Trophoblast cell (in vitro differentiated cells and primary cell): ENCODE data around the gene SLC6A18.

Experiments used
- DNase-seq, 2 donors: peaks; one replicate each; pipeline ENCODE4 v3.0.0-alpha.2; 2016
- H2AFZ ChIP-seq: 2 replicates; pipeline ENCODE4 v1.6.1; 2013; ENCODE audit warnings: low read length, moderate library complexity, mild to moderate bottlenecking; ENCODE audit not compliant: insufficient read depth, poor library complexity
- H2AK5ac ChIP-seq: 2 replicates; pipeline ENCODE4 v1.6.1; 2013; ENCODE audit warnings: mild to moderate bottlenecking, low read length
- H2BK120ac ChIP-seq: 2 replicates; pipeline ENCODE4 v1.6.1; 2013; ENCODE audit warnings: low read length, mild to moderate bottlenecking, moderate library complexity; ENCODE audit not compliant: insufficient read depth, poor library complexity
- H2BK12ac ChIP-seq: 2 replicates; pipeline ENCODE4 v1.6.1; 2013; ENCODE audit warnings: mild to moderate bottlenecking, low read length, moderate library complexity
- H2BK5ac ChIP-seq: 2 replicates; pipeline ENCODE4 v1.6.1; 2013; ENCODE audit warnings: low read length, low read depth, moderate library complexity, mild to moderate bottlenecking; ENCODE audit not compliant: poor library complexity
- H3K14ac ChIP-seq: 2 replicates; pipeline ENCODE4 v1.6.1; 2013; ENCODE audit warnings: mild to moderate bottlenecking, low read length
- H3K18ac ChIP-seq: 2 replicates; pipeline ENCODE4 v1.6.1; 2013; ENCODE audit warnings: mild to moderate bottlenecking, low read length
- H3K23ac ChIP-seq: 2 replicates; pipeline ENCODE4 v1.6.1; 2013; ENCODE audit warnings: low read length
- H3K27ac ChIP-seq: 2 replicates; pipeline ENCODE4 v1.5.1; 2013; ENCODE audit warnings: low read depth, mild to moderate bottlenecking, inconsistent platforms, low read length, moderate library complexity
- H3K27me3 ChIP-seq: 2 replicates; pipeline ENCODE4 v1.6.1; 2013; ENCODE audit warnings: inconsistent platforms, mild to moderate bottlenecking, low read length, moderate library complexity; ENCODE audit not compliant: insufficient read depth
- H3K36me3 ChIP-seq, 2 experiments: 1 replicate in 1 of 2; 2 replicates in 1 of 2; pipeline ENCODE4 v1.6.1; 2013; ENCODE audit warnings: low read length in 2 of 2, mild to moderate bottlenecking in 2 of 2, moderate library complexity in 1 of 2; ENCODE audit not compliant: insufficient read depth in 2 of 2, control insufficient read depth in 1 of 2
- H3K4ac ChIP-seq: 2 replicates; pipeline ENCODE4 v1.6.1; 2013; ENCODE audit warnings: low read depth, mild to moderate bottlenecking, low read length, moderate library complexity
- H3K4me1 ChIP-seq, 2 experiments: 1 replicate in 1 of 2; 2 replicates in 1 of 2; pipeline ENCODE4 v1.6.1; 2013; ENCODE audit warnings: low read length in 2 of 2, mild to moderate bottlenecking in 2 of 2, moderate library complexity in 1 of 2; ENCODE audit not compliant: insufficient read depth in 2 of 2, control insufficient read depth in 1 of 2
- H3K4me2 ChIP-seq: 2 replicates; pipeline ENCODE4 v1.6.1; 2013; ENCODE audit warnings: inconsistent platforms, mild to moderate bottlenecking, low read length, moderate library complexity
- H3K4me3 ChIP-seq: 2 replicates; pipeline ENCODE4 v1.5.1; 2013; ENCODE audit warnings: mild to moderate bottlenecking, low read depth, low read length, inconsistent platforms
- H3K79me1 ChIP-seq: one replicate; pipeline ENCODE4 v1.6.1; 2013; ENCODE audit warnings: low read length
- H3K79me2 ChIP-seq: 2 replicates; pipeline ENCODE4 v1.6.1; 2013; ENCODE audit warnings: low read length, mild to moderate bottlenecking; ENCODE audit not compliant: control insufficient read depth, insufficient read depth, poor library complexity
- H3K9ac ChIP-seq: 2 replicates; pipeline ENCODE4 v1.6.1; 2013; ENCODE audit warnings: mild to moderate bottlenecking, low read length
- H3K9me3 ChIP-seq: 2 replicates; pipeline ENCODE4 v1.6.1; 2013; ENCODE audit warnings: low read depth, mild to moderate bottlenecking, control low read depth, inconsistent platforms, low read length; ENCODE audit not compliant: insufficient read depth
- H4K12ac ChIP-seq: 2 replicates; pipeline ENCODE4 v1.6.1; 2013; ENCODE audit warnings: low read depth, mild to moderate bottlenecking, low read length, moderate library complexity
- H4K8ac ChIP-seq: 2 replicates; pipeline ENCODE4 v1.6.1; 2013; ENCODE audit warnings: low read depth, mild to moderate bottlenecking, low read length, moderate library complexity
- H4K91ac ChIP-seq: one replicate; pipeline ENCODE4 v1.6.1; 2013; ENCODE audit warnings: low read depth, mild to moderate bottlenecking, low read length, moderate library complexity
- WGBS: extraction: QIAGEN DNeasy Blood & Tissue Kit; methylation state at CpG from one replicate; pipeline ENCODE4 v1.1.7; 2013; ENCODE audit warnings: missing lambda C conversion rate; ENCODE audit not compliant: insufficient read length, insufficient coverage; ENCODE audit errors: extremely low coverage; 5-methylcytosine and 5-hydroxymethylcytosine counted together

SLC6A18 gene

DNA sequence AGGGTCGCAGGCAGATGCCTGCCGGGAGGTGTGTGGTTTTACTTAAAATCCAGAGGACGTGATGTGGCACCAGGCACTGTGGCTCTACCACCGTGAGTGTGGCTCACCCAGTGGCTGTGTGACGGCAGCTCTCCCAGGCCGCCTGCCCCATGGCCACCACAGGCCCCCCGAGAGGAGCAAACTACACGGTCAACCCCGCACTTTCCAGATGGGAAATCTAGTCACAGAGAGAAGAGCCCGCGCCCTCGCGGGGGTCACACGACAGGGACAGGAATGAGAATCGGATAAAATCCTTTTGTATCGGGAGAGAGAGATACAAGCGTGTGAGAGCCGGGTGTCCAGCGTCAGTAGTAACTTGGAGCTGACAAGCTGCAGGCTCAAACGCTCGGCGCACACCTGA lies 45.2 kb downstream of the SLC6A18 start:
- no CpG with 5 or more reads among the region's 22 CpGs for WGBS
- no peaks in the 10 kb centered on the region for H3K79me2 ChIP-seq
- DNase-seq, result no peak
- no peaks in the 10 kb centered on the region for H3K4me1 ChIP-seq
- no peaks in the 10 kb centered on the region for H3K36me3 ChIP-seq
- no peak overlapping the region for H2AK5ac ChIP-seq
- H2AFZ ChIP-seq, result no peak overlapping the region
- H3K9ac ChIP-seq, result no peak overlapping the region
- H3K23ac ChIP-seq, result no peak overlapping the region
- H3K4ac ChIP-seq, result no peak overlapping the region
- no peak overlapping the region for H4K8ac ChIP-seq
- no peak overlapping the region for H3K4me3 ChIP-seq
- no peaks in the 10 kb centered on the region for H3K79me1 ChIP-seq
- H2BK5ac ChIP-seq, result no peak overlapping the region
- H4K91ac ChIP-seq, result no peak overlapping the region
- no peaks in the 10 kb centered on the region for H3K27me3 ChIP-seq
- no peak overlapping the region for H4K12ac ChIP-seq
- no peak overlapping the region for H3K14ac ChIP-seq
- no peak overlapping the region for H2BK120ac ChIP-seq
- no peak overlapping the region for H3K18ac ChIP-seq
- H3K4me2 ChIP-seq, result no peak overlapping the region
- peaks cover 21% of the 10 kb centered on the region for H3K9me3 ChIP-seq
- H2BK12ac ChIP-seq, result no peak overlapping the region
- no peak overlapping the region for H3K27ac ChIP-seq

DNA sequence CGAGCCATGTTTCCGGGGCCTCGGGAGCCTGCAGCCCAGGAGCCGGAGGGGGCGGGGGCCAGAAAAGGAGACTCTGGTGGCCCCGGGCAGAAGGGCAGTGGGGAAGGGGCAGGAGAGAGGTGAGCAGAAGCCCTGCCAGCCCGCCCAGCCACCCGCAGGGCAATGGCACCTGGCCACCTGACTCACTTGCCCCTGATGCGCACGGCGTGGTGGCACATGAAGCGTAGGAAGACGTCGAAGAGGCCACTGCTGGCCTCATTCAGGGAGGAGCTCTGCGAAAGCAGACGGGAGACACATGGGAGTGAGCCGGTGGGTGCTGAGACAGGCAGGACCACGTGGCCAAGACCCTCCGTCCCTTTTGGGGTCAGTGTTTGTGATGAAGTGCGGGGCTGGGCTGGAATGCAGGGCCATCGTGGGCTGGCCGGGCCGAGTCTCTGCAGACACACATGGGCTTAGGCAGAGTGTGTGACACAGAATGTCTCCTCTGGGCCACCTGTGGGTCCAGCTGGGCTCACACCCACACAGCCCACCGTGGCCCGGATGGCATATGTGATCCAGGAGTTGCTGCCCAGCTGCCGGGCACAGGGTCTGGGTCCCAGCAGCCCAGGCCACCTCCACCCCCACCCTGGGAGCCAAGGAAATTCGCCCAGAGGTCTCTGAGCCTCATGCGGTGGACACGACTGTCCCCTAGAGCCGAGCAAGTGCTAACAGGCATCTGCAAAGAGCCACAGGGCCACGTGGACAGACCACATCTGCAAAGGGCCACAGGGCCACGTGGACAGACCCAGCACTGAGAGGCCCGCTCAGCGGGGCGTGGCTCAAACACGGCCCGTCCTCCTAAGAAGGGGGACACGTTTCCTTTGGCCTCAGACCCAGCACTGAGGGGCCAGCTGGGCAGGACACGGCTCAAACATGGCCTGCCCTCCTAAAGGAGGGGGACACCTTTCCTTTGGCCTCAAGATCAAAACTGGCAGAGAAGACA lies 46.0 kb downstream of the SLC6A18 start:
- Histone ChIP-seq H4K12ac (no peak overlapping the region), H2BK5ac (no peak overlapping the region), H2AFZ (no peak overlapping the region), H3K36me3 (no peaks in the 10 kb centered on the region), H4K8ac (no peak overlapping the region), H3K27me3 (no peaks in the 10 kb centered on the region), H3K4me2 (no peak overlapping the region), H3K14ac (no peak overlapping the region), H3K9me3 (peaks cover 21% of the 10 kb centered on the region), H3K23ac (no peak overlapping the region), H3K18ac (no peak overlapping the region), H2BK120ac (no peak overlapping the region), H3K4ac (no peak overlapping the region), H4K91ac (no peak overlapping the region), H3K4me3 (no peak overlapping the region), H3K79me1 (no peaks in the 10 kb centered on the region), H3K79me2 (no peaks in the 10 kb centered on the region), H3K27ac (no peak overlapping the region), H2BK12ac (no peak overlapping the region), H3K9ac (no peak overlapping the region), H3K4me1 (no peaks in the 10 kb centered on the region), H2AK5ac (no peak overlapping the region)
- no CpG with 5 or more reads among the region's 39 CpGs for WGBS
- no peak for DNase-seq

DNA sequence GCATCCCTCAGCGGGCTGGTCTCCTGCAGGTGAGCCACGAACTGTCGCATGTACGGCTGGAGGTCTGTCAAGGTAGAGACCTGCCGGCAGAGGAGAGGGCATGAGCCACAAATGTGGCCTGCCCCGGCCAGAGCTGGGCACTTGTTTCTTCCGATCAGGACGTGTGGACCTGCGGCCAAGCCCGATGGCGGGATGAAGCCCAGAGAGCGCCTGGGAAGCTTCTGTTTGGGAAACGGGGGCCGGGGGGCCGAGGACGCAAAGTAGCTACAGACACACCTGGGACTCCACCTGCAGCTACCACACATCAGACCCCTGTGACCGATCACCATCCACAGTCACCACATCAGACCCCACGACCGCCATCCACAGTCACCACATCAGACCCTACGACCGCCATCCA lies 47.0 kb downstream of the SLC6A18 start:
- Histone ChIP-seq H4K12ac (no peak overlapping the region), H3K14ac (no peak overlapping the region), H3K9ac (no peak overlapping the region), H3K27me3 (no peaks in the 10 kb centered on the region), H2AFZ (no peak overlapping the region), H3K79me1 (no peaks in the 10 kb centered on the region), H3K4me3 (no peak overlapping the region), H3K23ac (no peak overlapping the region), H3K9me3 (peaks cover 21% of the 10 kb centered on the region), H2BK120ac (no peak overlapping the region), H4K8ac (no peak overlapping the region), H4K91ac (no peak overlapping the region), H3K36me3 (no peaks in the 10 kb centered on the region), H3K79me2 (no peaks in the 10 kb centered on the region), H3K27ac (no peak overlapping the region), H2BK12ac (no peak overlapping the region), H3K4ac (no peak overlapping the region), H3K4me2 (no peak overlapping the region), H3K18ac (no peak overlapping the region), H2AK5ac (no peak overlapping the region), H2BK5ac (no peak overlapping the region), H3K4me1 (no peaks in the 10 kb centered on the region)
- no peak for DNase-seq
- WGBS, result no CpG with 5 or more reads among the region's 21 CpGs

DNA sequence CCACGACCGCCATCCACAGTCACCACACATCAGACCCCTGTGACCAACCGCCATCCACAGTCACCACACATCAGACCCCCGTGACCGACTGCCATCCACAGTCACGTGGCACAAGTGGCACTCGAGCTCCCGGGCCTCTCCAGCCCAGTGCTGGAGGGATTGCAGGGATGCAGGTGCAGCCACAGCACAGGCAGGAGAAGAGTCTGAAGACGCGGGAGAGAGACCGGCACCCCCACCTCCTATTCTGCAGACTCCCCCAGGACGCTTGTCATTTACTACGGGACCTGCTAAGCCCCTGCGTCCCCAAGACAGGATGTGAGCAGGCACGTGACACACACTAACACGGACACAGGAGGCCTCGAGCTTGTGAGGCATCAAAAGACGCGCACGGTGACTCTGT lies 48.6 kb downstream of the SLC6A18 start:
- H4K8ac ChIP-seq, result no peak overlapping the region
- no CpG with 5 or more reads among the region's 20 CpGs for WGBS
- no peak overlapping the region for H2AFZ ChIP-seq
- no peak overlapping the region for H3K9ac ChIP-seq
- no peaks in the 10 kb centered on the region for H3K79me1 ChIP-seq
- no peaks in the 10 kb centered on the region for H3K36me3 ChIP-seq
- H3K14ac ChIP-seq, result no peak overlapping the region
- H3K4me3 ChIP-seq, result no peak overlapping the region
- no peaks in the 10 kb centered on the region for H3K4me1 ChIP-seq
- H3K27ac ChIP-seq, result no peak overlapping the region
- no peak overlapping the region for H2AK5ac ChIP-seq
- no peak overlapping the region for H3K4me2 ChIP-seq
- no peaks in the 10 kb centered on the region for H3K27me3 ChIP-seq
- no peak overlapping the region for H3K23ac ChIP-seq
- no peak overlapping the region for H3K18ac ChIP-seq
- H4K91ac ChIP-seq, result no peak overlapping the region
- H3K4ac ChIP-seq, result no peak overlapping the region
- H2BK12ac ChIP-seq, result no peak overlapping the region
- no peak overlapping the region for H4K12ac ChIP-seq
- H3K79me2 ChIP-seq, result no peaks in the 10 kb centered on the region
- peaks cover 21% of the 10 kb centered on the region for H3K9me3 ChIP-seq
- no peak overlapping the region for H2BK120ac ChIP-seq
- no peak for DNase-seq
- no peak overlapping the region for H2BK5ac ChIP-seq
